GM21528 (cell line): ENCODE data around the gene ALDH3A1.

Source experiments
- ATAC-seq: cut with Tn5 transposase; IDR thresholded peaks from one replicate; pipeline ENCODE4 v1.9.1; 2021; ENCODE audit warnings: mild to moderate bottlenecking, moderate library complexity; ENCODE audit not compliant: unreplicated experiment, low FRiP score

ALDH3A1 gene

DNA sequence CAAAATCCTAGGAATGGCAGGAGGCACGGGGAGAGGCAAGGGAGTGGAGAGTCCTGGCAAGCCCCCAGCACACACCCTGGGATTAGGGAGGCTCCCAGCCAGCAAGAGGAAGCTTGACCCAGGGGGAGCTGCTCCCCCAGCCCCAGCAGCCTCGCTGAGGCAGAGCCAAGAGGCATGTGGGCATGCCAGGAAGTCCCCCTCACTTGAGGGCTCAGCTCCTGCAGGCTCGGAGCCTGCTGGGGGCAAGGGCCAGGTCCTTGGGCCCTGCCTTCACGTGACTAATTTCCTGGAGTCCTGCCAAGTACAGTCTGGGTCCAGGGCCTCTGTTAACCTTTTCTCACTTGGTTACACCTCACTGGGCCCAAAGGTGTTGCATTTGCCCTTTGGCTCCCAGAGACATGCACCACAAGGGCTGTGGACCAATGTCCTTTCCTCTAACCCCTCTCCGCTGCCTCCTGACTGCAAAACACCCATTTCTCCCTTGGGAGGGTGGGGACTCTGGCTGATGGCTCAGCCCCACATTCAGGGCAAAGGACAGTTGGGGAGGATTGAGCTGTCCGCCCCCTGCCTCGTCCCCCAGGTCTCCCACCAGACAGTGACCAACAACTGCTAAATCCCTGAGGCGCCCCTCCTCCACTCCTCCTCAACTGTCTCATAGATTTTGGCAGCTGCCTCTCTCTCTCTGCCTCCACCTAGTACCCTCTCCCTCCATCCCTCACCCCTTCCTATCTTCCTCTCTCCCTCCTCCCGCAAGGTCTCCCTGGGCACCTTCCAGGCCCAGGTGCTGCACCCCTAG lies 27.3 kb downstream of the ALDH3A1 start:
- no peak for ATAC-seq

GRCh38 chr17:19720210-19720475 lies 28.0 kb downstream of the ALDH3A1 start:
- no peak for ATAC-seq

DNA sequence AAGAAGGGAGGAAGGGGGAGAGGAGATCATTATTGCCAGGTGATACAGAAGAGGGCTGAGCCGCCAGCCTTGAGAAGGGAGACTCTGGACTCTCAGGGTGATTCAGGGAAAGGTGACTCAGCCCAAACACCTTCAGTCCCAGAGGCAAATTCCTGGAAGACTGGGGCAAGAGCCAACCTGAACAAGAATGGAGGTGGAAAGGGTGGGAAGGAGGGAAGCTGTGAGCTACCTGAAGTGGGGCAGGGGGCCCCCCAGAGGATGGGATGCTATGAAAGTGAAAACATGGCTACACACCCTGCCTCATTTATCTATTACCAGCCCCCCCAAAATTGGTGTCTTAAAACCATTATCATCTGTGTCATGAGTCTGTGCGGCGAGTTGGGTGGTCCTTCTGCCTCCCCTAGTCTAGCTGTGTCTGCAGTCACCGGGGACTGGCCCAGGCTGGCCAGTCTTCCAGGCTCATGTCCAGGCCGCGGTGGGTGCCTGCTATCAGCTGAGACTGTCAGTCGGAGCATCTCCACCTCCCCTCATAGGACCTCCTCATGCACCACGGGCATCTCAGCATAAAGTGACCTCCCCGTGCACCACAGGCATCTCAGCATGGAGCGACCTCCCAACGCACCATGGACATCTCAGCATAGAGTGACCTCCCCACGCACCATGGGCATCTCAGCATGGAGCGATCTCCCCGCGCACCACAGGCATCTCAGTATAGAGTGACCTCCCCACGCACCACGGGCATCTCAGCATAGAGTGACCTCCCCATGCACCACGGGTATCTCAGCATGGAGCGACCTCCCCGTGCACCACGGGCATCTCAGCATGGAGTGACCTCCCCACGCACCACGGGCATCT lies 28.5 kb downstream of the ALDH3A1 start:
- ATAC-seq, result no peak

DNA sequence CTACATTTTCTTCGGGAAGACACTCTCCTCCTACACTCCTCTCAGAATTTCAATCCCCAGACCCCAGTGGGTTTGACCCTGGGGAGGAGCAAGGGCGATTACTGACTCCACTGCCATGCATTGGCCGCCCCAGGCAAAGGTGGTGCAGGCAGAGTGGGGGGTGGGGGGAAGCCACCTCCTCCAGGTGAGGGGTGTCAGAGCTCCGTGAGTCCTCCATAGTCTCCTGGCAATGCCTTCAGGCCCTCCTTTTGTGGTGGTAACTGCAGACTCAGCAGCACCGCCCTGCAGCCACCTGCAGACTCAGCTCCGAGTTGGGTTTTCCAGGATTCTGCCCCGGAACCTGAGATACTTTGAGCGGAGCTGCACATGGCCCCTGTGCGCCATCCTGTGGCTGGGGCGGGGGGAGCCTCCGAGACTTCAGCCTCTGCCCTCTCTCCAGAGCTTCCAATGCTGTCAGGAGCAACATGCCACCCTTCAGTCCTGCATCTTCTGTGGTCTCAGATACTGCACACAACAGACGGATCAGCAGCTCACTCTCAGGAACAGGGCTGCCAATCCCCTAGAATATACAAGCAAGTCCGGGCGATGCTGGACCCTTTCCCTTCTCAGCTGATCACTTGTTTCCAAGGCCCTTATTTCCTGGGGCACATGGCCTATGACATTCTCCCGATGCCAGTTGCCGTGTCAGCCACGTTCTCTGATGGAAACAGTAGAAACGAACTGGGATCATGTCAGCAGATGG lies 29.3 kb downstream of the ALDH3A1 start:
- no peak for ATAC-seq

- no peak for ATAC-seq
Measured at GRCh38 chr17:19718041-19718612, 30.0 kb downstream of the ALDH3A1 start.

- ATAC-seq, result no peak
Measured at GRCh38 chr17:19717411-19717908, 30.6 kb downstream of the ALDH3A1 start.

- no peak for ATAC-seq
Measured at GRCh38 chr17:19717031-19717360, 31.1 kb downstream of the ALDH3A1 start.

- no peak for ATAC-seq
Measured at GRCh38 chr17:19716108-19717030, 31.7 kb downstream of the ALDH3A1 start, which contains the start of gene SLC47A2. SLC47A2 (minus strand) TSS chr17:19716584; CDS start chr17:19716555, 29 bp downstream.

- ATAC-seq, result no peak
Measured at GRCh38 chr17:19714542-19715411, 33.3 kb downstream of the ALDH3A1 start.

- no peak for ATAC-seq
Measured at GRCh38 chr17:19713901-19714361, 34.2 kb downstream of the ALDH3A1 start.

DNA sequence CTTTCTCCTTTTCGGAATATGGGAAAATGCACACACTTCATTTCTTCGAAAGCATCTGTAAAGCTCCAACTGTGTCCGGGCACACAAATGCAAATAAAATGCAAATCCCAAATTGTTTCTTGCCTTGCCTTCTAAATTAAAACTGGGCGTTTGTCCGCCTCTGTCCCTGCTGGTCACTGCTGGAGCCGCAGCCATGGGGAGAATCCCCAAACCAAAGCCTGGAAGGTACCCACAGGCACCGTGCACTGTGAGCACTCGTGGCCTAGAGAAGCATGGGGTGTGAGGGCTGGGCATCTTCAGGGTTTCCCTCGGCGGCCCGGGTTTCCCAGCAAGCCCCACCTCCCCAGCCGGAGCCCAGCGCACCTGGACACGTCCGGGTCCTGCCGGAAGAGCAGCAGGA lies 34.6 kb downstream of the ALDH3A1 start:
- no peak for ATAC-seq

DNA sequence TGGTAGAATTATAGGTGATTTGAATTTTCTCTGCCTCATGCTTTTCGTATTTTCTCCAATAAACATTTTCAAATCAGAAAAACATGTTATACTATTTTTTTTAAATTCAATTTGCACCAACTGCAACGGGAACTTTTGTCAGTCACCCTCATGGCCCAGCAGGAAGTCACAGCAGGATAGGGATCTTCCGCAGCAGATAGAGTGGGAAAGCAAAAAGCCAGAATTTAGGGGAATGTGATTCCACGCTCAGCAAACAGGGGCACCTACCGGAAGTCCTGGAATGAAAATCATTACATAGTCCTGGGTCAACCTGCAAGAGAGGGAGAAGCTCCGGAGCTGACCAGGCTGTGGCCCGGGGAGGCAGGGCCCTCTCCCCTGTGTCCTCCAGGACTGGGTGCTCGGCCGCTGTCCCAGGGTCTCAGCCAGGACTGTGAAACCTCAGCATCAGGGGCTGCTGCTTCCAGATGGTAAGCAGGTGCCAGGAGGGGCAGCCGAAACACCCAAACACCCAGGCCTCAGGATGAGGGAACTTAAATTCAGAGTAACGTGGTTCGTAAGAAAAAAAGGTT lies 35.6 kb downstream of the ALDH3A1 start:
- no peak for ATAC-seq

DNA sequence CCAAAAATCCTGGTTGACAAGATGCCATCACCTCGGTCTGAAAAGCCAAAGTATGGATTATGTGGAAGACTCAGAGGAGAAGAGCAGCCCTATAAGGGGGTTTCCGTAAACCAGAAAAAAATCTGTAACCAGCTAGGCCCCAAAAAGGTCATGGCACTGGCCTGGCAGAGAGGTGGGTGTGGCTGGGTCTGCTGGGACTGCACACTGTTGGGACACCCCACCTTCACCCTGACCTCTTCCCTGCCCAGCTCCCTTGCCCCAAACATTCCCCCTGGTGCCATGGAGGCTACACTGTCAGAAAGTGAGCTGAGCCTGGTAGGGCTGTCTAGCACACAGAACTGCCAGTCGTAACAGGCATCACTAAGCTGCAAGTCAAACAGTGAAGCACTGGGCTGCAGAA lies 38.3 kb downstream of the ALDH3A1 start:
- no peak for ATAC-seq

DNA sequence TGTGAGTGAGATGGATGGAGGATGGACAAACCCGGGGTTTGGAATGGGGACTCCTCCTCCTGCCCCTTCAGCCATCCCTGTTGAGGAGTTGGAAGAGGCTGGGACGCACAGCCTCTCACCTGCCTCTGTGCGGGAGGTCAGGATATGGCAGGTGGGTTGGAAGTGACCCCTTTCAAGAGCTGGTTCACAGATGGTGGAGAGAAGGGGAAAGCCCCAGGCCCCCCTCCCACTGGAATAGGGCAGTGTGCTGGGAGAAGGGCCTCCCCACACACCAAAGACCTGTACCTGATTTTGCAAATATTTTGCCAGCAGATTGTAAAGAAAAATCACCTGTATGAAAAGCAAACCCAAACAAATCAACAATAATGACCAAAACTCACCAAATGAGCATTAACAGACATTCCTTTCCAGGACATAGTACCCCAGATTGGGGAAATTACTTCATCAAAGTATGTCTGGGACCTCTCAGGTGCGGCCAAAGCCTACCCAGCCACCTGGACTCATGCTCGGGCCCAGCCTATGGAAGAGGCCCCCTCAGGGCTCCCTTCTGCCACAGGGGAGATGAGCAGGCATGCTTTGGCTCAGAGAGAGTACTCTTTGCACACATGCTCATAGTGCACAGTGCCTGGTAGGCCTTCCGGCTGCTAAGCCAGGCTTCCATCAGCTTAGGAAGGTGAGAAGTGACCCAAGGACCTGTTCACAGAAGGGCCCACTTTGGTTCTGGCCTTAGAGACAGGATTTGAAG lies 39.5 kb downstream of the ALDH3A1 start:
- ATAC-seq, result no peak

GRCh38 chr17:19707728-19708221 lies 40.3 kb downstream of the ALDH3A1 start:
- no peak for ATAC-seq

DNA sequence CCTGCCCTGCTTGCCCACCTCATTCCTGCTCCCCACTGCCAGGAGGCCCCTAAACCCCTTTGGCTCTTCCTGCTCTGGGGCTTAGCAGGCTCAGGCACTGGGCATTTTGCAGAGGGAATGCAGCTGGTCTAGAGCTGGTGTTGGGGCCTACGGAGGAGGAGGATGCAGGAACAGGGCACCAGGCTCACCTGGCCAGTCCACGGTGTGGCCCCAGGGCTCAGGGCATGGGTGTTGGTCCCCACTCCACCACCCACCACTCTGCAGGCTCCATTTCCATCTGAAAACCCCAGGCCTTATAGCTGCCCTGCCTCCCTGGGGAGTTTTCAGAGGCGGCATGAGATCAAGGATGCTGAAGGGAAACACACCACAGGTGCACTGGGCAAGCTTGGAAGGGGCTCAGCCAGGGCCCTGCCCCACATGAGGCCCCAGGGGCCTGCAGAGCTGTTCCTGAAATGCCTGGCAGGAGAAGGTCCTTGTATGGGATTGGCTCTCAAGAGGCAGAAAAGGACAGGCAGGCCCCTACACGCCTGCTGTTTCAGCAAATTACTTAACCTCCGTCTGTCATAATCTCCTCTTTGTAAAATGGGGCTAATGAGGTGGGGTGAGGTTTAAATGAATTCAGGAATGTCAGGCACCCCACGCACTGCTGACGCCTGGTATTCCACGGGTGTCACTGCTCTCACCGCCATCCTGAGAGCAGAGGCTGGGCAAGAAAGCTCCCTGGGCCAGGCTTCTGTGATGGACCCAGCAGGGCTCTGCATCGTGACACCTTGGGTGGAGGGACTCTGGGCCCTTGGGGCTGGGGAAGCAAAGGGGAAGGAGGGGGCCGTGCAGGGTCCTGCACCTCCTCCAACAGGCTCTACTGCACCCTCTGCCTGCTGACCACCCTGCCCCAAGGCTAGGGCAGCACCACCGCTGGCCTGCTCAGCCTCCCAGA lies 41.0 kb downstream of the ALDH3A1 start:
- no peak for ATAC-seq
